ENCODE data around the gene APOLD1.

- TF ChIP-seq CTCF (IDR thresholded peaks at IDR 0.05; ENCODE audit: insufficient read depth, low read length, poor library complexity, severe bottlenecking): no peak
- TF ChIP-seq EZH2phosphoT487 (conservative IDR thresholded peaks at IDR 0.05; ENCODE audit: low read length): no peak
Measured at GRCh38 chr12:12821975-12822374, 36.5 kb downstream of the APOLD1 start.

Data from SU-DHL-6 (cell line).